NT2/D1 (cell line): ENCODE results near the gene CACNA2D3.

Experiments used
- YY1 ChIP-seq: IDR thresholded peaks from 2 replicates; pipeline ENCODE4 v1.6.1; 2011; ENCODE audit not compliant: insufficient read length, insufficient read depth
- ZNF274 ChIP-seq: IDR thresholded peaks from 2 replicates; pipeline ENCODE4 v1.6.1; 2011; ENCODE audit warnings: mild to moderate bottlenecking, low read depth, low read length

GRCh38 chr3:54791501-54792156, 669.3 kb downstream of the CACNA2D3 start:
- TF ChIP-seq ZNF274 (no peak), YY1 (no peak)
